Transverse colon (tissue), 4 donors: Measurements from ENCODE around the gene MTRF1L. TPM values are rescaled to one million over a fixed set of nuclear protein-coding genes. Genes with fewer than 3 reads are reported as not detected.

ENCODE experiments used
- DNase-seq: peaks from one replicate; pipeline ENCODE4 v3.0.0-alpha.2; 2019
- H3K27ac ChIP-seq, 4 donors: fragments of 200-600 bp; sonication (generic); 2 replicates each; pipeline ENCODE4 v1.5.1; 2016 to 2018; ENCODE audit warnings: inconsistent platforms in 4 of 4
- H3K27me3 ChIP-seq: fragments of 200-600 bp; sonication (generic); 2 replicates; pipeline ENCODE4 v1.5.1; 2017; ENCODE audit warnings: inconsistent platforms
- H3K36me3 ChIP-seq, 4 donors: fragments of 200-600 bp; sonication (generic); 2 replicates each; pipeline ENCODE4 v1.5.1; 2017 to 2019; ENCODE audit warnings: inconsistent platforms in 4 of 4
- H3K4me1 ChIP-seq, 4 donors: fragments of 200-600 bp; sonication (generic); 2 replicates each; pipeline ENCODE4 v1.5.1; 2017 to 2020; ENCODE audit warnings: inconsistent platforms in 4 of 4
- H3K4me3 ChIP-seq, 4 donors: fragments of 200-600 bp; sonication (generic); 1 replicate in 1 of 4; 2 replicates in 3 of 4; pipeline versions ENCODE4 v1.5.1 to v1.6.1; 2017 to 2019; ENCODE audit warnings: inconsistent platforms in 4 of 4
- H3K9me3 ChIP-seq, 2 donors: fragments of 200-600 bp; sonication (generic); 2 replicates each; pipeline ENCODE4 v1.5.1; 2017 to 2019; ENCODE audit warnings: inconsistent platforms in 2 of 2
- CTCF ChIP-seq, 5 experiments: fragments of 200-600 bp in 3 of 5; fragments of 450-650 bp in 2 of 5; sonication (generic) in 3 of 5; IDR thresholded peaks; 1 replicate in 2 of 5; 2 replicates in 3 of 5; pipeline ENCODE4 v1.5.1; 2016 to 2017; ENCODE audit warnings: antibody characterized with exemption in 5 of 5, inconsistent platforms in 3 of 5, mild to moderate bottlenecking in 2 of 5, moderate library complexity in 1 of 5
- EP300 ChIP-seq: sonication (generic); formaldehyde crosslinking; IDR thresholded peaks from one replicate; pipeline ENCODE4 v1.6.1; 2017; ENCODE audit warnings: antibody characterized with exemption, low read depth
- POLR2A ChIP-seq: fragments of 450-650 bp; IDR thresholded peaks from one replicate; pipeline ENCODE4 v1.6.1; 2016; ENCODE audit warnings: antibody characterized with exemption, mild to moderate bottlenecking, moderate library complexity
- POLR2AphosphoS5 ChIP-seq, 3 donors: sonication (generic); formaldehyde crosslinking; IDR thresholded peaks; one replicate each; pipeline ENCODE4 v1.6.1; 2016; ENCODE audit warnings: antibody characterized with exemption in 3 of 3
- WGBS, 2 donors: methylation state at CpG; one replicate each; pipeline ENCODE4 v1.1.5; 2018; ENCODE audit warnings: low coverage in 1 of 2; 5-methylcytosine and 5-hydroxymethylcytosine counted together
- in situ Hi-C, 4 donors: fragments of 200-750 bp; cut with MboI; loops; one replicate each; pipeline versions ENCODE4 v1.15.0 to v1.15.1; 2017; ENCODE audit warnings: low sequenced_read_pairs in 3 of 4, low pct_ligation_motif_present in 1 of 4, low pct_unique_long_range_greater_than_20kb in 1 of 4
- intact Hi-C: fragments of 100-400 bp; cut with DNase I; formaldehyde crosslinking; loops from one replicate; pipeline ENCODE4 v1.15.1; 2023; ENCODE audit warnings: low total_unique reads
- total RNA-seq, 4 donors: library from RNA; depleted of rRNA; stranded (reverse); fragments of >200 nt; gene quantifications; one replicate each; pipeline ENCODE4 v1.1.0, GENCODE V29; 2016

The MTRF1L gene
- total RNA-seq, 4 donors from 2014 or later: 3.6 to 17.1 (median 15.9) TPM

DNA sequence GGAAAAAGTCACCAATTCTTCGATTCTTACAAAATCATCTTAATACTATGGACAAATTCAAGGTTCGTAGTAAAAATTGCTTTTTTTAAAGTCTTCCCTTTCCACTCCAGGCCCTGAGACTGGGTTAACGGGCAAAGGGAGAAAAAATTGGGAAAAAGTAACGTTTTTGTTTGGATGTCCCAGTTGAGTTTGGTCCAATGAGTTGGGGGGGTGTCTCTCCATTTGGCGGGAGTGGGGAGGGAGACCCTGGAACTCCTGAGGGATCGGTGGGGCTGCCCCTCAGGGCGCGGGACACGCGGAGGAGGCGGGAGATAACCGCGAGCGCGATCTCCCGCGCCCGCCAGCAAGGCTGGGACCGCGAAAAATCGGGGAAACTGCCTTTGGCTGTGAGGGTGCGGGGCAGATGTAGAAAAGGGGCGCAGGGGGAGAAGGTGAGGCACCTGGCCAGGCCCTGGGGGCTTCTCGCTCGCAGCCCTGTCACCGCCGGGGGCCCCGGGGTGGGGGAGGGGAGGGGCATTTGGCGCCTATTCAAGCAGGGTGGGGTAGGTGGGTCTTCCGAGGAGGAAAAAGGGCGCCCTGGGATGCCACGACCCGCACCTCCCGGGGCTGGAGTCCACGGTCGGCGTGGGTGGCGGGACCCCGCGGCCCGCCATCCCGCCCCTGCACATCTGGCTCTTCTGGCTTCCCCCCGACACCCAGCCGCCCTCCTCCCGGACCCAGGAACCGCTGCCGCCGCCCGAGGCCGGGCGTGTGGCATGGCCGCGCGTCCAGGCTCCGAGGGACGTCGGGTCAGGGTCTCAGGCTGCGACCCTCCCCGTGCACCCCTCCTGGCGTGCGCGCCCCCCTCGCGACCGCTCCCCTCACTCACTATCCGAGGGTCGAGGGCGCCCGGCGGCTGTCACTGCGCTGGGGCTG lies 20.3 kb downstream of the MTRF1L start:
- Histone ChIP-seq H3K36me3 (no peaks in the 10 kb centered on the region), H3K4me1 (peaks cover 14 to 40% (median 20%) of the 10 kb centered on the region in 4 donors), H3K4me3 (peak overlapping the region; percentile 62 to 88 (median 73)), H3K27me3 (no peaks in the 10 kb centered on the region), H3K9me3 (no peaks in the 10 kb centered on the region), H3K27ac (peak overlapping the region in 3 of 4 donors; percentile 14 to 94 (median 16))
- in situ Hi-C loops: no loop called here
- 3 to 15% methylated on average over 4 to 62 of the region's 71 CpGs for WGBS, 2 donors
- DNase-seq: peak; percentile 14
- TF ChIP-seq POLR2A: no peak
- TF ChIP-seq EP300: no peak
- TF ChIP-seq CTCF (IDR thresholded peaks at IDR 0.05): no peak
- intact Hi-C loops: no loop called here

GRCh38 chr6:152981219-152981618 lies 21.3 kb downstream of the MTRF1L start:
- peak overlapping the region in 1 of 4 donors; percentile 62 for H3K4me3 ChIP-seq
- intact Hi-C loops (no loop called here), in situ Hi-C loops (no loop called here)

GRCh38 chr6:152980656-152981055 lies 21.9 kb downstream of the MTRF1L start:
- Histone ChIP-seq H3K27me3 (no peaks in the 10 kb centered on the region), H3K27ac (no peak overlapping the region), H3K9me3 (no peaks in the 10 kb centered on the region), H3K36me3 (no peaks in the 10 kb centered on the region), H3K4me3 (no peak overlapping the region), H3K4me1 (peaks cover 14 to 40% (median 20%) of the 10 kb centered on the region in 4 donors)
- 63 to 75% methylated on average over 1 of the region's 1 CpG for WGBS, 2 donors
- no peak for DNase-seq
- in situ Hi-C loops: no loop called here
- no peak for TF ChIP-seq EP300
- no peak for TF ChIP-seq CTCF (IDR thresholded peaks at IDR 0.05)
- no peak for TF ChIP-seq POLR2AphosphoS5 (IDR thresholded peaks at IDR 0.05)
- TF ChIP-seq POLR2A: no peak
- intact Hi-C loops: no loop called here

More at GRCh38 chr6:152981219-152981618, 21.3 kb downstream of the MTRF1L start:
- TF ChIP-seq POLR2A (no peak), POLR2AphosphoS5 (IDR thresholded peaks at IDR 0.05) (no peak), CTCF (IDR thresholded peaks at IDR 0.05) (no peak), EP300 (no peak)
- Histone ChIP-seq H3K27ac (no peak overlapping the region), H3K27me3 (no peaks in the 10 kb centered on the region), H3K4me1 (peaks cover 14 to 40% (median 20%) of the 10 kb centered on the region in 4 donors), H3K9me3 (no peaks in the 10 kb centered on the region), H3K36me3 (no peaks in the 10 kb centered on the region)
- WGBS, 2 donors: 32 to 36% methylated on average over 2 of the region's 2 CpGs
- no peak for DNase-seq

GRCh38 chr6:152979116-152979515 lies 23.4 kb downstream of the MTRF1L start:
- H3K27me3 ChIP-seq: no peaks in the 10 kb centered on the region
- no peak for DNase-seq
- no peaks in the 10 kb centered on the region for H3K36me3 ChIP-seq
- no peaks in the 10 kb centered on the region for H3K9me3 ChIP-seq
- no peak overlapping the region for H3K27ac ChIP-seq
- in situ Hi-C loops: no loop called here
- no peak overlapping the region for H3K4me3 ChIP-seq
- 80 to 89% methylated on average over 1 of the region's 1 CpG for WGBS, 2 donors
- peaks cover 7 to 27% (median 12%) of the 10 kb centered on the region in 4 donors for H3K4me1 ChIP-seq
- intact Hi-C loops: no loop called here
- TF ChIP-seq POLR2AphosphoS5 (IDR thresholded peaks at IDR 0.05): no peak
- TF ChIP-seq EP300: no peak
- no peak for TF ChIP-seq CTCF (IDR thresholded peaks at IDR 0.05)
- no peak for TF ChIP-seq POLR2A
